A549 (cell line): Measurements from ENCODE around the gene N4BP2L2.
A peak's percentile ranks its signal among the peaks of the same experiment; 100 is the strongest.

Source experiments
- CEBPB ChIP-seq, 2 experiments: fragments of >200 bp in 1 of 2; sonication (Bioruptor Twin) in 1 of 2; formaldehyde crosslinking in 1 of 2; IDR thresholded peaks; 2 replicates each; pipeline ENCODE4 v1.6.1; 2012 to 2016
- CTCF ChIP-seq: fragments of >200 bp; sonication (Bioruptor Twin); formaldehyde crosslinking; IDR thresholded peaks from 3 replicates; pipeline ENCODE4 v1.5.1; 2016
- ELK1 ChIP-seq: fragments of 150-350 bp; IDR thresholded peaks from 2 replicates; pipeline ENCODE4 v1.6.1; 2014; ENCODE audit warnings: low read depth, mild to moderate bottlenecking, low read length
- ESRRA ChIP-seq: fragments of 150-350 bp; IDR thresholded peaks from 2 replicates; pipeline ENCODE4 v1.6.1; 2014; ENCODE audit warnings: mild to moderate bottlenecking, low read length, borderline replicate concordance
- MAX ChIP-seq: IDR thresholded peaks from 2 replicates; pipeline ENCODE4 v1.6.1; 2012
- POLR2A ChIP-seq: IDR thresholded peaks from 2 replicates; pipeline ENCODE4 v1.6.1; 2012; ENCODE audit warnings: mild to moderate bottlenecking, low read length
- RARB ChIP-seq: fragments of 250-450 bp; sonication (Bioruptor Pico); IDR thresholded peaks from 2 replicates; pipeline ENCODE4 v1.8.0; 2021; ENCODE audit warnings: mild to moderate bottlenecking, moderate library complexity
- RCOR1 ChIP-seq: fragments of 150-350 bp; IDR thresholded peaks from 2 replicates; pipeline ENCODE4 v1.6.1; 2014; ENCODE audit warnings: antibody characterized with exemption, low read length, low read depth
- RFX5 ChIP-seq: fragments of 450-650 bp; IDR thresholded peaks from 2 replicates; pipeline ENCODE4 v1.7.1; 2014; ENCODE audit warnings: antibody characterized with exemption, mild to moderate bottlenecking, moderate library complexity
- TF ChIP-seq, protein P1 (sequence below): fragments of 250-450 bp; sonication (Bioruptor Pico); IDR thresholded peaks from 2 replicates; pipeline ENCODE4 v1.5.0; 2021; ENCODE audit warnings: mild to moderate bottlenecking, moderate library complexity, borderline replicate concordance

GRCh38 chr13:32581177-32581786 is 42.7 kb upstream of the N4BP2L2 start:
- TF ChIP-seq CTCF (peak; percentile 50), ELK1 (no peak), RFX5 (no peak), ESRRA (no peak), MAX (no peak), CEBPB (IDR thresholded peaks at IDR 0.05) (no peak), RCOR1 (no peak), RARB (no peak), POLR2A (no peak)
- TF ChIP-seq, protein P1, sequence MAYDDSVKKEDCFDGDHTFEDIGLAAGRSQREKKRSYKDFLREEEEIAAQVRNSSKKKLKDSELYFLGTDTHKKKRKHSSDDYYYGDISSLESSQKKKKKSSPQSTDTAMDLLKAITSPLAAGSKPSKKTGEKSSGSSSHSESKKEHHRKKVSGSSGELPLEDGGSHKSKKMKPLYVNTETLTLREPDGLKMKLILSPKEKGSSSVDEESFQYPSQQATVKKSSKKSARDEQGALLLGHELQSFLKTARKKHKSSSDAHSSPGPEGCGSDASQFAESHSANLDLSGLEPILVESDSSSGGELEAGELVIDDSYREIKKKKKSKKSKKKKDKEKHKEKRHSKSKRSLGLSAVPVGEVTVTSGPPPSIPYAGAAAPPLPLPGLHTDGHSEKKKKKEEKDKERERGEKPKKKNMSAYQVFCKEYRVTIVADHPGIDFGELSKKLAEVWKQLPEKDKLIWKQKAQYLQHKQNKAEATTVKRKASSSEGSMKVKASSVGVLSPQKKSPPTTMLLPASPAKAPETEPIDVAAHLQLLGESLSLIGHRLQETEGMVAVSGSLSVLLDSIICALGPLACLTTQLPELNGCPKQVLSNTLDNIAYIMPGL (CRISPR knock-in tag): no peak
